OCI-LY3 (cell line): ENCODE measurements around the gene PCMT1.

Source experiments
- H2AFZ ChIP-seq: fragments of 200-600, 300-600 bp; shearing (Covaris generic); 2 replicates; pipeline ENCODE4 v1.6.0; 2014; ENCODE audit warnings: antibody characterized with exemption, low read depth, low read length
- H3K27ac ChIP-seq: fragments of 200-600, 300-600 bp; sonication (generic); 2 replicates; pipeline ENCODE4 v1.5.1; 2014; ENCODE audit warnings: mild to moderate bottlenecking, low read length, moderate library complexity, mixed read lengths
- H3K27me3 ChIP-seq: fragments of 200-600, 300-600 bp; sonication (generic); 2 replicates; pipeline ENCODE4 v1.6.1; 2014; ENCODE audit warnings: low read depth, low read length, mixed read lengths
- H3K36me3 ChIP-seq: fragments of 200-600, 300-600 bp; sonication (generic); replicated peaks from 2 replicates; pipeline ENCODE3; 2014; ENCODE audit warnings: low read depth, low read length, mixed read lengths
- H3K4me1 ChIP-seq: fragments of 300-600, 200-600 bp; sonication (generic); 2 replicates; pipeline ENCODE4 v1.6.1; 2014; ENCODE audit warnings: low read length, mixed read lengths
- H3K4me2 ChIP-seq: fragments of 200-600, 300-600 bp; sonication (generic); 2 replicates; pipeline ENCODE4 v1.6.1; 2014; ENCODE audit warnings: low read length, mixed read lengths
- H3K4me3 ChIP-seq: fragments of 300-600, 200-600 bp; sonication (generic); 2 replicates; pipeline ENCODE4 v1.5.1; 2014; ENCODE audit warnings: antibody characterized with exemption, mild to moderate bottlenecking, low read length, moderate library complexity
- H3K79me2 ChIP-seq: fragments of 300-600, 200-600 bp; shearing (Covaris generic); 2 replicates; pipeline ENCODE4 v1.6.1; 2014; ENCODE audit warnings: mild to moderate bottlenecking, low read length, mixed read lengths
- H3K9ac ChIP-seq: fragments of 300-600, 200-600 bp; shearing (Covaris generic); 2 replicates; pipeline ENCODE4 v1.6.0; 2014; ENCODE audit warnings: mild to moderate bottlenecking, low read length, moderate library complexity
- H3K9me3 ChIP-seq: fragments of 200-600, 300-600 bp; shearing (Covaris generic); 2 replicates; pipeline ENCODE4 v1.6.1; 2014; ENCODE audit warnings: low read length, mixed read lengths; ENCODE audit not compliant: insufficient read depth
- H4K20me1 ChIP-seq: fragments of 200-600, 300-600 bp; sonication (generic); 2 replicates; pipeline ENCODE4 v1.6.1; 2016; ENCODE audit warnings: low read length, mixed read lengths; ENCODE audit not compliant: insufficient read depth
- CTCF ChIP-seq: fragments of 200-600, 300-600 bp; sonication (generic); IDR thresholded peaks from 2 replicates; pipeline ENCODE4 v1.5.1; 2014; ENCODE audit warnings: antibody characterized with exemption, low read length, low read depth
- EZH2phosphoT487 ChIP-seq: fragments of 200-600 bp; shearing (Covaris generic); IDR thresholded peaks from 2 replicates; pipeline ENCODE4 v1.6.1; 2018; ENCODE audit warnings: antibody characterized with exemption, mixed run types, low read depth

PCMT1 gene

DNA sequence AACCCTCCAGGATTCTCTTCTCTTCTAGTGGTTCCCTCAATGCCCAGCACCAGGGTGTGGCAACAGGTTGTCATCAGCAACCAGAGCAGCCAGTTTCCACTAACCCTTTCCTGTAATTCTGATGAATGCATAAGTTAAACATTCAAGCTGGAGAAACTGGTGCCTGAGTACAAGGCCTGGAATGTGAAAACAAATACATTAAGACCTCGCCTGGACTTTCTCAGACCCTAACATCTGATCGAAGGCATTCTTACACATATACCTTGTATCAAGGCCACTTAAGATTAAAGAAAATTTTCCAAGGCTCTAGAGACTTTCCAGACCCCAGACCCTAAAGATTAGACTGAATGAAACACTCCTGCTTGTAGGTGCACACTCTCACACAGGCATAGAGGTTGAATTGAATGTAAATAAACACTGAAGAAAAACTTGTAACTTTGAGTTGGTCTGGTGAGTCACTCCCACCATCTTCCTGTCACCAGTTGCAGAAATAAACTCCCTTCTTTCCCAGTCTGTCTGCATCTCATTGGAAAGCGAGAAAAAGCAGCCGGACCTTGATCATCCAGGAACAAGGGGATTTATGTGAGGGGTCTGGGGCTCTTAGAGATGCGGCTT lies 105.6 kb downstream of the PCMT1 start:
- no peak for TF ChIP-seq EZH2phosphoT487
- TF ChIP-seq CTCF, result no peak
- H3K9ac ChIP-seq, result no peak overlapping the region
- no peak overlapping the region for H3K4me2 ChIP-seq
- no peaks in the 10 kb centered on the region for H4K20me1 ChIP-seq
- no peaks in the 10 kb centered on the region for H3K79me2 ChIP-seq
- H2AFZ ChIP-seq, result no peak overlapping the region
- no peaks in the 10 kb centered on the region for H3K27me3 ChIP-seq
- no peak overlapping the region for H3K4me3 ChIP-seq
- H3K9me3 ChIP-seq, result no peaks in the 10 kb centered on the region
- peaks cover 8% of the 10 kb centered on the region for H3K4me1 ChIP-seq
- no peak overlapping the region for H3K27ac ChIP-seq
- no peaks in the 10 kb centered on the region for H3K36me3 ChIP-seq

- TF ChIP-seq EZH2phosphoT487 (no peak), CTCF (no peak)
- H3K9ac ChIP-seq, result no peak overlapping the region
- H3K4me3 ChIP-seq, result no peak overlapping the region
- H2AFZ ChIP-seq, result no peak overlapping the region
- H3K4me2 ChIP-seq, result no peak overlapping the region
- H3K79me2 ChIP-seq, result no peaks in the 10 kb centered on the region
- H3K4me1 ChIP-seq, result peaks cover 8% of the 10 kb centered on the region
- no peaks in the 10 kb centered on the region for H3K9me3 ChIP-seq
- H3K27me3 ChIP-seq, result no peaks in the 10 kb centered on the region
- no peaks in the 10 kb centered on the region for H4K20me1 ChIP-seq
- H3K36me3 ChIP-seq, result no peaks in the 10 kb centered on the region
- no peak overlapping the region for H3K27ac ChIP-seq
These were observed 106.2 kb downstream of the PCMT1 start for GRCh38 chr6:149855741-149856140.

DNA sequence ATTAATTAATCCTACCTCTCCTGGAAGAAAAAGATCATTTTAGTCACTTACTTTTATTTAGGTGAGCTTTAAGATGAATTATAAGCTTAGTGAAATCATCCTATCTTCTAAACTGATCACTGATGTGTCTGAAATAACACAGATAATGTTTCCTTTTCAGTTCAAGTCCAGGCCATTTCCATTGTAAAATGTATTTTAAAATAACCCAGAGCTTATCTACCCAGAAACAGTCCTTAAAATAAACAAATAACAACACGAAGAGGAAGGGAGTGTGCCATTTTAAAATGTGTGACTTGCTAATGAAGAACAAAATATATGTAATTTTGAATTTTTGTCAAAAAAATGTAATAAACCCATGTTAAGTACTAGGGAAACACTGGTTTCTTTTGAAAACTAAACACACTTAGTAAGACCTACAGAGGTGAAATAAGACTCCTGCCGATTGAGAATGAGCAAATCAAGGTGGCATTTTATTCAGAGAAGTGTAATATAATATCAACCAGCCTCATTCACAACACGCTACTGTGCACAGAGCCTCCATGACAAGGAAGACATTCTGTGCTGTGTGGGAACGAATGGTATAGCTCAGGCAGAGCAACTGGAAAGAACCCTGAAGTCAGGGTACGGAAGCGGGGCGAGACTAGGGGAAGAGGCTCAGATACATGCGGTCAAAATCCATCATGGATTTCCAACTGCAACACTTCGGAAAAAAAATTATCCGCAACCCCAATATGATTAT lies 106.9 kb downstream of the PCMT1 start:
- Histone ChIP-seq H3K4me3 (no peak overlapping the region), H3K4me1 (peaks cover 8% of the 10 kb centered on the region), H3K9me3 (no peaks in the 10 kb centered on the region), H3K36me3 (no peaks in the 10 kb centered on the region), H3K4me2 (no peak overlapping the region), H3K79me2 (no peaks in the 10 kb centered on the region), H4K20me1 (no peaks in the 10 kb centered on the region), H3K9ac (no peak overlapping the region), H2AFZ (no peak overlapping the region), H3K27ac (no peak overlapping the region), H3K27me3 (no peaks in the 10 kb centered on the region)
- TF ChIP-seq CTCF (no peak), EZH2phosphoT487 (no peak)

DNA sequence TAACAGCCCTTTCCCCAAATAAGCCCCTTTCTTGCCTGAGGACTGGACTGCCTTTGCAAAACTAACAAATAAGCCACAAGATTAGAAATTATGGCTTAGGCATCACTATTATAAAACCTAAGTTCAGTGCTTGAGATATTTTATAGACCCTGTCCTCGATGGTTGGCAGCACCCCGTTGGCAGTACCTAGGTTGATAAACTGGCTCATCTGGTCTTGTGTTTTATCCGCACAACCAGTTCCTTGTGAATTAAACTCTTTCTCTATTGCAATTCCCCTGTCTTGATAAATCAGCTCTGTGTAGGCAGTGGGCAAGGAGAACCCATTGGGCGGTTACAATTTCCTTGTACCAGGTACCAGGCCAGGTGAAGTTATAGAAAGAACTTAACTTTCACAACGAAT lies 108.0 kb downstream of the PCMT1 start:
- H3K4me1 ChIP-seq, result peaks cover 1% of the 10 kb centered on the region
- H3K9me3 ChIP-seq, result no peaks in the 10 kb centered on the region
- no peak overlapping the region for H3K4me2 ChIP-seq
- H3K9ac ChIP-seq, result no peak overlapping the region
- H3K36me3 ChIP-seq, result no peaks in the 10 kb centered on the region
- TF ChIP-seq CTCF (no peak), EZH2phosphoT487 (no peak)
- peaks cover 6% of the 10 kb centered on the region; the same call in 1 of the 2 replicates for H3K79me2 ChIP-seq
- H2AFZ ChIP-seq, result no peak overlapping the region
- H3K27ac ChIP-seq, result no peak overlapping the region
- H3K27me3 ChIP-seq, result no peaks in the 10 kb centered on the region
- H3K4me3 ChIP-seq, result no peak overlapping the region
- no peaks in the 10 kb centered on the region; the same call in 1 of the 2 replicates for H4K20me1 ChIP-seq
